ENCODE data around the gene ENO3.

GRCh38 chr17:4959261-4959965, 8.5 kb downstream of the ENO3 start:
- TF ChIP-seq POLR2A (IDR thresholded peaks at IDR 0.05; ENCODE audit: low read depth, low read length): no peak
- no peak for TF ChIP-seq SPI1 (IDR thresholded peaks at IDR 0.05; ENCODE audit: low read depth, low read length)
- no peak for TF ChIP-seq POLR2AphosphoS5 (IDR thresholded peaks at IDR 0.05; ENCODE audit: low read depth, low read length)
- TF ChIP-seq TAF1 (IDR thresholded peaks at IDR 0.05; ENCODE audit: low read depth, low read length): no peak
